Adrenal gland (tissue), 12 donors: ENCODE measurements around the gene ARHGEF12. TPM values are rescaled to one million over a fixed set of nuclear protein-coding genes. Genes with fewer than 3 reads are reported as not detected.

Source experiments
- DNase-seq, 7 donors: peaks; one replicate each; pipeline ENCODE4 v3.0.0-alpha.2; 2019 to 2020
- H3K27ac ChIP-seq, 5 donors: fragments of 200-600 bp; sonication (generic) in 4 of 5; 1 replicate in 3 of 5; 2 replicates in 2 of 5; pipeline versions ENCODE4 v1.5.1 to v1.8.0; 2016 to 2020; ENCODE audit warnings: mild to moderate bottlenecking in 1 of 5
- H3K27me3 ChIP-seq: fragments of 200-600 bp; 2 replicates; pipeline ENCODE4 v1.8.0; 2021
- H3K36me3 ChIP-seq, 2 donors: fragments of 200-600 bp; replicated peaks in 1 of 2; 1 replicate in 1 of 2; 2 replicates in 1 of 2; pipeline versions ENCODE4 v1.5.1 to v1.8.0; 2018 to 2022
- H3K4me1 ChIP-seq, 2 donors: fragments of 200-600 bp; replicated peaks in 1 of 2; 1 replicate in 1 of 2; 2 replicates in 1 of 2; pipeline versions ENCODE4 v1.5.1 to v1.8.0; 2018 to 2021
- H3K4me3 ChIP-seq, 4 donors: fragments of 200-600 bp; sonication (generic) in 3 of 4; one replicate each; pipeline ENCODE4 v1.5.1; 2016 to 2018
- H3K9me3 ChIP-seq, 3 donors: fragments of 200-600 bp; sonication (generic) in 1 of 3; replicated peaks in 1 of 3; 1 replicate in 2 of 3; 2 replicates in 1 of 3; pipeline versions ENCODE4 v1.5.1 to v1.8.0; 2016 to 2021
- CTCF ChIP-seq, 6 experiments: fragments of 450-650 bp in 4 of 6; fragments of 200-600 bp in 2 of 6; sonication (generic) in 1 of 6; IDR thresholded peaks; 1 replicate in 5 of 6; 2 replicates in 1 of 6; pipeline versions ENCODE4 v1.5.1 to v1.8.0; 2016 to 2021; ENCODE audit warnings: antibody characterized with exemption in 6 of 6, mild to moderate bottlenecking in 2 of 6, moderate library complexity in 1 of 6
- POLR2A ChIP-seq, 2 donors: fragments of 450-650 bp; IDR thresholded peaks; one replicate each; pipeline ENCODE4 v1.6.1; 2017; ENCODE audit warnings: antibody characterized with exemption in 2 of 2, mild to moderate bottlenecking in 2 of 2, moderate library complexity in 1 of 2
- WGBS, 4 donors: extraction: QIAGEN DNeasy Blood & Tissue Kit in 2 of 4; methylation state at CpG; one replicate each; pipeline versions ENCODE4 v1.1.5 to v1.1.7; 2013 to 2017; 5-methylcytosine and 5-hydroxymethylcytosine counted together
- intact Hi-C, 2 donors: fragments of 100-400 bp; cut with DNase I; formaldehyde crosslinking; loops; one replicate each; pipeline versions ENCODE4 v1.14.1 to v1.15.0; 2022 to 2023
- polyA plus RNA-seq, 3 donors: library from polyadenylated mRNA; stranded (reverse); fragments of 200-250 nt in 2 of 3; fragments of 350-450 nt in 1 of 3; fragmentation: Illumina TruSeq in 1 of 3; extraction: RNeasy Lipid Tissue Mini Kit (QIAGEN cat#74804) in 1 of 3; gene quantifications; one replicate each; pipeline ENCODE4 v1.2.3, GENCODE V29; 2013 to 2014
- total RNA-seq, 9 donors: library from RNA; depleted of rRNA in 4 of 9; stranded (reverse); fragments of >200 nt in 4 of 9; fragments of 120-200 nt in 1 of 9; fragmentation: NEBNext Ultra II Directional in 1 of 9; extraction: Animal tissue kit (Norgen Biotek cat#: 25700) in 1 of 9; gene quantifications; one replicate each; pipeline versions ENCODE4 v1.1.0 to v1.2.4, GENCODE V29; 2013 to 2023
- donor health status: healthy with polysubstance abuse.
- donor health status: Bipolar disorder and iron deficiency.
- donor health status: DM: yes; HTN: yes; CAD: no.
- donor health status: DM: no; HTN: no; CAD: no.
- donor health status: DM: no; HTN: no; CAD: no.
- donor health status: DM: yes; HTN: yes; CAD: no.

Gene ARHGEF12
- total and polyA plus RNA-seq, 12 donors = 20.2 to 125 (median 94.2) TPM

- Histone ChIP-seq H3K9me3 (no peaks in the 10 kb centered on the region), H3K27me3 (no peaks in the 10 kb centered on the region), H3K27ac (no peak overlapping the region), H3K4me1 (peaks cover 0 to 14% of the 10 kb centered on the region in 2 donors), H3K36me3 (no peaks in the 10 kb centered on the region), H3K4me3 (no peak overlapping the region)
- no peak for DNase-seq
- TF ChIP-seq CTCF (IDR thresholded peaks at IDR 0.05) = no peak
- intact Hi-C loops = no loop called here
- whole genome bisulfite sequencing, 4 donors = 92 to 100% (median 96%) methylated on average over 5 of the region's 5 CpGs
Observed at GRCh38 chr11:120298461-120298860, 37.8 kb upstream of the ARHGEF12 start.

GRCh38 chr11:120302001-120302805, 34.0 kb upstream of the ARHGEF12 start:
- H3K27me3 ChIP-seq = no peaks in the 10 kb centered on the region
- DNase-seq = no peak
- H3K4me3 ChIP-seq = no peak overlapping the region
- no peak overlapping the region for H3K27ac ChIP-seq
- 67 to 74% (median 71%) methylated on average over 5 to 6 of the region's 6 CpGs for WGBS, 4 donors
- no peaks in the 10 kb centered on the region for H3K36me3 ChIP-seq
- H3K4me1 ChIP-seq = peaks cover 0 to 4% of the 10 kb centered on the region in 2 donors
- intact Hi-C loops = loop anchor here in 1 of 2 donors (5.0 kb wide), 2 partner anchors 70 to 130 kb away; no protein-coding TSS in a partner anchor
- TF ChIP-seq POLR2A (IDR thresholded peaks at IDR 0.05) (no peak), CTCF (IDR thresholded peaks at IDR 0.05) (no peak)
- no peaks in the 10 kb centered on the region for H3K9me3 ChIP-seq

DNA sequence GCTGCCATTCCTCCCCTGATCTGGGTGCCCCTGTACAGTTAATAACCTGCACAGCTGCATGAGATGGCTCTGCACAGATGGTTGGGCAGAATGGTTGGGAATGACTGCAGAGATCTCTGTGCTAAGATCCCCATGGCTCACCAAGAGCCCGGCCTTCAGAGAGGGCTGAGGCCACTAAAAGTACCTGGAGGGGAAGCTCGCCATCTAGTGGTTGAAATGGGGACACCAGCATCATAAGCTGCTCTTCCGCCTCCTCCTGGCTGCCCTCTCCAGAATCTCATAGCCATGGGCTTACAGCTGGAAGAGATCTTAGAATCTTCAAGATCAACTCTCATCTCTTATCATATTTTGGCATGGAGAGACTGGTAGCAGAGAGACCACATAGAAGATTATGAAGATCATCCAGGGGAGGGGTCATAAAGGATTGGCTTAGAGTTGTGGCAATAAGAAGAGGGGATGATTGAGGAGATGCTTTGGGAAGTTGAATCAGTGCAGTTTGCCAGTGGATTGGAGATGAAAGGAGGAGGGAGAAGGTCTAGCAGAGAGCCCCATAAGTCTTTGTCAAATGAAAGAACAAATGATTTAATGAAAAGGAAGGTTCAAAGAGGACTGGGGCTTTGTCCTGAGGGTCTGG, 33.1 kb upstream of the ARHGEF12 start:
- WGBS, 4 donors = 8 to 13% (median 8%) methylated on average over 3 of the region's 3 CpGs; no CpG with 5 or more reads in 1 of the 4 donors
- Histone ChIP-seq H3K27ac (no peak overlapping the region), H3K4me1 (peaks cover 0 to 4% of the 10 kb centered on the region in 2 donors), H3K9me3 (no peaks in the 10 kb centered on the region), H3K4me3 (no peak overlapping the region), H3K36me3 (no peaks in the 10 kb centered on the region), H3K27me3 (no peaks in the 10 kb centered on the region)
- peak; percentile 72 to 90 (median 90) for TF ChIP-seq CTCF (IDR thresholded peaks at IDR 0.05)
- no peak for TF ChIP-seq POLR2A (IDR thresholded peaks at IDR 0.05)
- peak; percentile 62 to 91 (median 85) for DNase-seq
- intact Hi-C loops = loop anchor here in 1 of 2 donors (5.0 kb wide), 2 partner anchors 71 to 131 kb away; no protein-coding TSS in a partner anchor

GRCh38 chr11:120304526-120304925, 31.7 kb upstream of the ARHGEF12 start:
- H3K4me1 ChIP-seq = peaks cover 0 to 4% of the 10 kb centered on the region in 2 donors
- H3K9me3 ChIP-seq = no peaks in the 10 kb centered on the region
- intact Hi-C loops = loop anchor here in 1 of 2 donors (5.0 kb wide), 2 partner anchors 72 to 132 kb away; no protein-coding TSS in a partner anchor
- no peaks in the 10 kb centered on the region for H3K27me3 ChIP-seq
- no peak for TF ChIP-seq POLR2A (IDR thresholded peaks at IDR 0.05)
- no peak for TF ChIP-seq CTCF (IDR thresholded peaks at IDR 0.05)
- no peaks in the 10 kb centered on the region for H3K36me3 ChIP-seq
- no peak overlapping the region for H3K27ac ChIP-seq
- H3K4me3 ChIP-seq = no peak overlapping the region
- no peak for DNase-seq
